ENCODE results near the gene HOXC11. TPM values are rescaled to one million over a fixed set of nuclear protein-coding genes. Genes with fewer than 3 reads are reported as not detected.

The HOXC11 gene
- total and polyA plus RNA-seq, 2 donors (not counting 1 experiment from before 2014, with no cell fraction given): not detected

DNA sequence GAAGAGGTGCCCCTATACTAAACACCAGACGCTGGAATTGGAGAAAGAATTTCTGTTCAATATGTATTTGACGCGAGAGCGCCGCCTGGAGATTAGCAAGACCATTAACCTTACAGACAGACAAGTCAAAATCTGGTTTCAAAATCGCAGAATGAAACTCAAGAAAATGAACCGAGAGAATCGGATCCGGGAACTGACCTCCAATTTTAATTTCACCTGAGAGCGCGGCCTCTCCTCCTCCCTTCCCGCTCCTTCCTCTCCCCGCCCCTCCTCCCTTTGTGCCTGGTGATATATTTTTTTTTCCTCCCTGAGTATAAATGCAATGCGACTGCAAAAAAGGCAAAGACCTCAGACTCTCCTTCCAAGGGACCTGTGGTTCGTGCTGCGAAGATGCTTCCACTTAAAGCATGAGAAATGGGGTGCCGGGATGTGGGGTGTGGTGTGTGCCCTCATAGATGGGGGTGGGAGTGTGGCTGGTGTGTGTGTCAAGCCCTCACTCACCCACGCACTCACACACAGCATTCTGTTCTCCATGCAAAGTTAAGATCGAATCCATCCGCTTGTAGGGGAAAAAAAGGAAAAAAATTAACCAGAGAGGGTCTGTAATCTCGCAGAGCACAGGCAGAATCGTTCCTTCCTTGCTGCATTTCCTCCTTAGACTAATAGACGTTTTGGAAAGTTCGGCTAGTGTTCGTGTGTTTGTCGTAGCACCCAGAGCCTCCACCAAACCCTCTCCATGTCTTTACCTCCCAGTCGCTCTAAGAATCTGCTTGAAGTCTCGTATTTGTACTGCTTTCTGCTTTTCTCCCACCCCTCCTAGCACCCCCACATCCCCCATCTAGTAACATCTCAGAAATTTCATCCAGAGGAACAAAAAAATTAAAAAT, 16.5 kb downstream of the HOXC11 start:
- DNase-seq (peak; percentile 44), ATAC-seq (ENCODE audit: low read depth) (peak; percentile 14)
- WGBS (ENCODE audit: insufficient coverage): 2% methylated on average over 13 of the region's 28 CpGs
- H3K9ac ChIP-seq (ENCODE audit: low read length): no peak overlapping the region
- H2AFZ ChIP-seq (ENCODE audit: insufficient read depth, low read depth, low read length, poor library complexity, severe bottlenecking): no peak overlapping the region
- Mint-ChIP-seq H3K27ac (no peak overlapping the region), H3K27me3 (peaks cover 92% of the 10 kb centered on the region), H3K4me1 (peaks cover 34% of the 10 kb centered on the region), H3K4me3 (peak overlapping the region; percentile 18), H3K9me3 (ENCODE audit: insufficient read depth) (no peaks in the 10 kb centered on the region)
- peak overlapping the region; percentile 37 for H3K4me2 ChIP-seq (replicated peaks; ENCODE audit: low read depth, low read length, poor library complexity, severe bottlenecking)
- H3K79me2 ChIP-seq (ENCODE audit: control insufficient read depth, insufficient read depth, low read length): no peaks in the 10 kb centered on the region
- H3K9me3 ChIP-seq (ENCODE audit: control extremely low read depth in 1 of 3, control insufficient read depth in 2 of 3, insufficient read depth in 1 of 3, low read length in 2 of 3): peaks cover 0 to 66% (median 0%) of the 10 kb centered on the region in 3 donors
- no peak overlapping the region for H3K27ac ChIP-seq (ENCODE audit: low read length in 2 of 2)
- H4K20me1 ChIP-seq (ENCODE audit: control insufficient read depth, insufficient read depth, low read length, poor library complexity, severe bottlenecking): no peaks in the 10 kb centered on the region
- CTCF ChIA-PET: interaction anchor here (1.0 to 2.8 kb wide), 5 partner anchors 17 to 202 kb away, joined by 3 to 11 read pairs (median 5); partner anchors contain the start of gene HOXC5
- H3K4me3 ChIP-seq (ENCODE audit: control extremely low read depth in 1 of 5, extremely low read depth in 1 of 5, insufficient read depth in 1 of 5, low read depth in 2 of 5, low read length in 4 of 5): no peak overlapping the region
- H3K27me3 ChIP-seq (replicated peaks in 1 of 4; ENCODE audit: control extremely low read depth in 1 of 4, control insufficient read depth in 3 of 4, insufficient read depth in 4 of 4, low read length in 3 of 4): peaks cover 0 to 98% (median 90%) of the 10 kb centered on the region in 4 experiments
- POLR2A ChIA-PET: no interaction called here
- intact Hi-C loops (cut with micrococcal nuclease): loop anchor here (5.0 kb wide), 1 partner anchor 47 kb away; no protein-coding TSS in a partner anchor
- H3K36me3 ChIP-seq (replicated peaks in 1 of 2; ENCODE audit: control extremely low read depth in 1 of 2, control insufficient read depth in 1 of 2, extremely low read depth in 1 of 2, insufficient read depth in 2 of 2, low read length in 1 of 2): no peaks in the 10 kb centered on the region
- H3K4me1 ChIP-seq (ENCODE audit: control insufficient read depth in 2 of 2, insufficient read depth in 2 of 2, low read length in 2 of 2): peaks cover 25 to 50% of the 10 kb centered on the region in 2 donors
- TF ChIP-seq, protein P1, sequence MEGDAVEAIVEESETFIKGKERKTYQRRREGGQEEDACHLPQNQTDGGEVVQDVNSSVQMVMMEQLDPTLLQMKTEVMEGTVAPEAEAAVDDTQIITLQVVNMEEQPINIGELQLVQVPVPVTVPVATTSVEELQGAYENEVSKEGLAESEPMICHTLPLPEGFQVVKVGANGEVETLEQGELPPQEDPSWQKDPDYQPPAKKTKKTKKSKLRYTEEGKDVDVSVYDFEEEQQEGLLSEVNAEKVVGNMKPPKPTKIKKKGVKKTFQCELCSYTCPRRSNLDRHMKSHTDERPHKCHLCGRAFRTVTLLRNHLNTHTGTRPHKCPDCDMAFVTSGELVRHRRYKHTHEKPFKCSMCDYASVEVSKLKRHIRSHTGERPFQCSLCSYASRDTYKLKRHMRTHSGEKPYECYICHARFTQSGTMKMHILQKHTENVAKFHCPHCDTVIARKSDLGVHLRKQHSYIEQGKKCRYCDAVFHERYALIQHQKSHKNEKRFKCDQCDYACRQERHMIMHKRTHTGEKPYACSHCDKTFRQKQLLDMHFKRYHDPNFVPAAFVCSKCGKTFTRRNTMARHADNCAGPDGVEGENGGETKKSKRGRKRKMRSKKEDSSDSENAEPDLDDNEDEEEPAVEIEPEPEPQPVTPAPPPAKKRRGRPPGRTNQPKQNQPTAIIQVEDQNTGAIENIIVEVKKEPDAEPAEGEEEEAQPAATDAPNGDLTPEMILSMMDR (IDR thresholded peaks at IDR 0.05): peak; percentile 26
- peak; percentile 30 for TF ChIP-seq EZH2 (IDR thresholded peaks at IDR 0.05; ENCODE audit: borderline replicate concordance, insufficient read depth, low read depth, low read length, poor library complexity, severe bottlenecking)
